Keratinocyte (primary cell): ENCODE data around the gene DHFR. TPM values are rescaled to one million over a fixed set of nuclear protein-coding genes. Genes with fewer than 3 reads are reported as not detected.
A peak's percentile ranks its signal among the peaks of the same experiment; 100 is the strongest.

Source experiments
- DNase-seq: peaks from one replicate; pipeline ENCODE4 v3.0.0-alpha.2; 2011; ENCODE audit warnings: low read depth, missing footprints, low spot score
- FAIRE-seq: peaks from 2 replicates; lab custom pipeline; 2011; peaks lifted over from hg19 to GRCh38; lab: Jason Lieb, UNC
- H2AFZ ChIP-seq: 2 replicates; pipeline ENCODE4 v1.6.0; 2012; ENCODE audit warnings: low read length, control low read depth, inconsistent platforms; ENCODE audit not compliant: control insufficient read depth
- H3K27ac ChIP-seq: 2 replicates; pipeline ENCODE4 v1.5.1; 2011; ENCODE audit warnings: low read length; ENCODE audit not compliant: control insufficient read depth, insufficient read depth
- H3K27me3 ChIP-seq: 3 replicates; pipeline ENCODE4 v1.6.0; 2011; ENCODE audit warnings: low read length; ENCODE audit not compliant: control insufficient read depth, insufficient read depth; ENCODE audit errors: extremely low read depth
- H3K36me3 ChIP-seq, 2 experiments: 2 replicates in 1 of 2; 3 replicates in 1 of 2; pipeline ENCODE4 v1.5.1; 2011; ENCODE audit warnings: low read length in 2 of 2, mild to moderate bottlenecking in 1 of 2; ENCODE audit not compliant: control insufficient read depth in 2 of 2, insufficient read depth in 2 of 2; ENCODE audit errors: extremely low read depth in 1 of 2
- H3K4me1 ChIP-seq: 3 replicates; pipeline ENCODE4 v1.5.1; 2011; ENCODE audit warnings: low read length; ENCODE audit not compliant: control insufficient read depth, insufficient read depth; ENCODE audit errors: extremely low read depth
- H3K4me2 ChIP-seq: 3 replicates; pipeline ENCODE4 v1.6.0; 2011; ENCODE audit warnings: low read depth, low read length; ENCODE audit not compliant: control insufficient read depth, insufficient read depth; ENCODE audit errors: extremely low read depth
- H3K4me3 ChIP-seq, 3 experiments: fragments of 200-600 bp in 1 of 3; sonication (generic) in 1 of 3; 2 replicates in 2 of 3; 3 replicates in 1 of 3; pipeline ENCODE4 v1.5.1; 2011 to 2016; ENCODE audit warnings: low read length in 3 of 3, mild to moderate bottlenecking in 3 of 3, control low read depth in 2 of 3, inconsistent platforms in 1 of 3, low read depth in 1 of 3, mixed read lengths in 1 of 3, mixed run types in 1 of 3, moderate library complexity in 1 of 3; ENCODE audit not compliant: control insufficient read depth in 2 of 3, insufficient read depth in 2 of 3; ENCODE audit errors: extremely low read depth in 1 of 3
- H3K79me2 ChIP-seq: 2 replicates; pipeline ENCODE4 v1.6.0; 2012; ENCODE audit warnings: low read length; ENCODE audit not compliant: control insufficient read depth, insufficient read depth
- H3K9ac ChIP-seq: 3 replicates; pipeline ENCODE4 v1.6.0; 2011; ENCODE audit warnings: low read length; ENCODE audit not compliant: control insufficient read depth, insufficient read depth; ENCODE audit errors: extremely low read depth
- H3K9me1 ChIP-seq: 3 replicates; pipeline ENCODE4 v1.6.0; 2011; ENCODE audit warnings: low read length; ENCODE audit not compliant: control insufficient read depth, insufficient read depth; ENCODE audit errors: extremely low read depth
- H3K9me3 ChIP-seq: 2 replicates; pipeline ENCODE4 v1.5.1; 2012; ENCODE audit warnings: low read depth, low read length; ENCODE audit not compliant: control insufficient read depth
- H4K20me1 ChIP-seq: 3 replicates; pipeline ENCODE4 v1.6.0; 2011; ENCODE audit warnings: low read length; ENCODE audit not compliant: control insufficient read depth, insufficient read depth; ENCODE audit errors: extremely low read depth
- CTCF ChIP-seq, 3 experiments: IDR thresholded peaks in 1 of 3; conservative IDR thresholded peaks in 1 of 3; optimal IDR thresholded peaks in 1 of 3; 2 replicates in 2 of 3; 3 replicates in 1 of 3; pipeline versions ENCODE3 to v1.5.1; 2011; ENCODE audit warnings: low read length in 3 of 3, mild to moderate bottlenecking in 3 of 3, moderate library complexity in 2 of 3, control low read depth in 1 of 3, inconsistent platforms in 1 of 3; ENCODE audit not compliant: insufficient read depth in 2 of 3; ENCODE audit errors: extremely low read depth in 1 of 3
- EZH2 ChIP-seq: IDR thresholded peaks from one replicate; pipeline ENCODE4 v1.6.1; 2012; ENCODE audit warnings: inconsistent platforms, mild to moderate bottlenecking, low read length, moderate library complexity
- dilution Hi-C: fragments of 300-500 bp; cut with MboI; formaldehyde crosslinking; loops from one replicate; pipeline ENCODE4 v1.7.0; 2020; ENCODE audit warnings: low sequenced_read_pairs; ENCODE audit not compliant: extremely low pct_ligation_motif_present
- polyA plus RNA-seq, 5 experiments: library from polyadenylated mRNA; depleted of rRNA in 3 of 5; stranded (reverse) in 3 of 5; stranded (forward) in 1 of 5; unstranded in 1 of 5; fragments of >200 nt; gene quantifications; 1 replicate in 1 of 5; 2 replicates in 3 of 5; 3 replicates in 1 of 5; pipeline versions ENCODE4 v1.2.1 to v1.2.3, GENCODE V29; 2011 to 2012; ENCODE audit warnings: missing spikeins in 2 of 5, low read depth in 1 of 5, low replicate concordance in 1 of 5

Gene DHFR
- polyA plus RNA-seq, 1 donor (not counting 4 experiments of a cell fraction or from before 2014, with no cell fraction given), result 19.7 TPM

- FAIRE-seq, result no peak
Measured at GRCh38 chr5:80655231-80655774, 520 bp upstream of the DHFR start.

GRCh38 chr5:80654054-80654390 is 761 bp downstream of the DHFR start:
- dilution Hi-C loops, result no loop called here
- peaks cover 28% of the 10 kb centered on the region for H3K79me2 ChIP-seq
- peaks cover 3 to 12% of the 10 kb centered on the region in 2 experiments for H3K36me3 ChIP-seq
- peak overlapping the region; percentile 61 for H3K27ac ChIP-seq
- H3K27me3 ChIP-seq, result no peaks in the 10 kb centered on the region
- no peak overlapping the region for H2AFZ ChIP-seq
- no peak for TF ChIP-seq EZH2
- TF ChIP-seq CTCF (optimal IDR thresholded peaks at IDR 0.05 in 1 of 3, IDR thresholded peaks at IDR 0.05 in 1 of 3, conservative IDR thresholded peaks at IDR 0.05 in 1 of 3; ENCODE audit: extremely low read depth in 1 of 3, insufficient read depth in 2 of 3, low read length in 3 of 3), result no peak
- peak overlapping the region; percentile 86 for H3K4me2 ChIP-seq
- no peak for DNase-seq
- H3K9ac ChIP-seq, result peak overlapping the region; percentile 80
- FAIRE-seq, result no peak
- H3K9me3 ChIP-seq, result no peaks in the 10 kb centered on the region
- no peaks in the 10 kb centered on the region for H4K20me1 ChIP-seq
- H3K4me1 ChIP-seq, result peaks cover 18% of the 10 kb centered on the region
- peak overlapping the region; percentile 59 to 83 (median 72) for H3K4me3 ChIP-seq
- H3K9me1 ChIP-seq, result no peaks in the 10 kb centered on the region

More at GRCh38 chr5:80655231-80655774, 520 bp upstream of the DHFR start:
- H3K4me1 ChIP-seq, result peaks cover 18% of the 10 kb centered on the region
- H2AFZ ChIP-seq, result peak overlapping the region; percentile 62
- H3K27ac ChIP-seq, result peak overlapping the region; percentile 83
- TF ChIP-seq EZH2, result no peak
- TF ChIP-seq CTCF (optimal IDR thresholded peaks at IDR 0.05 in 1 of 3, IDR thresholded peaks at IDR 0.05 in 1 of 3, conservative IDR thresholded peaks at IDR 0.05 in 1 of 3; ENCODE audit: extremely low read depth in 1 of 3, insufficient read depth in 2 of 3, low read length in 3 of 3), result no peak
- peak overlapping the region; percentile 59 to 88 (median 71) for H3K4me3 ChIP-seq
- H3K79me2 ChIP-seq, result peaks cover 31% of the 10 kb centered on the region
- no peaks in the 10 kb centered on the region for H3K27me3 ChIP-seq
- peaks cover 3 to 12% of the 10 kb centered on the region in 2 experiments for H3K36me3 ChIP-seq
- peak overlapping the region; percentile 83 for H3K9ac ChIP-seq
- H3K9me3 ChIP-seq, result no peaks in the 10 kb centered on the region
- DNase-seq, result no peak
- no peaks in the 10 kb centered on the region for H4K20me1 ChIP-seq
- dilution Hi-C loops, result no loop called here
- H3K9me1 ChIP-seq, result no peaks in the 10 kb centered on the region
- H3K4me2 ChIP-seq, result peak overlapping the region; percentile 92
